Breast epithelium (tissue), 3 donors: ENCODE data around the gene BCL7C.
A peak's percentile ranks its signal among the peaks of the same experiment; 100 is the strongest.

Experiments
- CTCF ChIP-seq, 3 donors: fragments of 450-650 bp; IDR thresholded peaks; one replicate each; pipeline ENCODE4 v1.5.1; 2016 to 2017; ENCODE audit warnings: antibody characterized with exemption in 3 of 3, mild to moderate bottlenecking in 3 of 3, moderate library complexity in 3 of 3
- POLR2A ChIP-seq: fragments of 450-650 bp; IDR thresholded peaks from one replicate; pipeline ENCODE4 v1.6.1; 2016; ENCODE audit warnings: antibody characterized with exemption, mild to moderate bottlenecking, moderate library complexity
- POLR2AphosphoS5 ChIP-seq, 3 donors: sonication (generic); formaldehyde crosslinking; IDR thresholded peaks; one replicate each; pipeline ENCODE4 v1.6.1; 2017; ENCODE audit warnings: antibody characterized with exemption in 3 of 3

DNA sequence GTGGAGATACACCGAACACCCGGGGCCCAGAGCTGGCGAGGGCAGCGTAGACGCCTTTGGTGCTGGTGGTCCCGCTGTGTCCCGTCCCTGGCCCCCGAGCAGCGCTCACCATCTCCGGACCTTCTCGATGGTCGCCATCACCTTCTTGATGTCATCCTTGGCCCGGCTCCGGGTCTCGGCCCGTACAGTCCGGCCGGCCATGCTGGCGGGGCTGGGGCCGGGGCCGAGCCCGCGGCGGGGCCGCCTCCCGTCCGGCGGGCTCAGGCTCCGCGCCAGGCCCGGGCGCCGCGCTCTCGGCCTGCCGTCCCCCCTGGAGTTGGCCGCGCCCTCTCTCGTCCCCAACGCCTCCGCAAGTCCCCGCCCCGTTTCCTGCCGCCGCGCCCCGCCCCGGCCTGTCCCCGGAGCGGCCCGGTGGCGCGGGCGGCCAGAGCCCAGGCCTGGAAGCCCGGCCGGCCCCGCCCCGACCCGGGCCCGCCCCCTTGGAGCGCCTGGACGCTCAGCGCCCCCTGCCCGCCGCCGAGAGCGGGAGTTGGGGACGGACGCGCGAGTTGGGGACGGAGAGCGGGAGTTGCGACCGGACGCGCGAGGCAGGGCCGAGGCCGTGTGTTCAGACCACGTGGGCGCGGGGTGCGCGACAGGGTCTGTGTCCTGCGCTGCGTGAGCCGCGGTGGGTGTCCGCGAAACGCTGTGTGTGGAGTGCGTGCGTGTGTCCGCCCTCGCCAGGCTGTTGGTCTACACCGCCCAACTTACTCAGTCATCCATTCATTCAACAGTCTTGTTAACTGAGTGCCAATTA is at the start of gene BCL7C:
- TF ChIP-seq CTCF (IDR thresholded peaks at IDR 0.05) (peak; percentile 11 to 20 (median 19)), POLR2AphosphoS5 (IDR thresholded peaks at IDR 0.05) (peak; percentile 29 to 46 (median 37)), POLR2A (no peak)
